ENCODE measurements around the gene MAD2L2. TPM values are rescaled to one million over a fixed set of nuclear protein-coding genes. Genes with fewer than 3 reads are reported as not detected.

Gene MAD2L2
- total RNA-seq, 1 experiment from 2014 or later: 93.8 TPM

DNA sequence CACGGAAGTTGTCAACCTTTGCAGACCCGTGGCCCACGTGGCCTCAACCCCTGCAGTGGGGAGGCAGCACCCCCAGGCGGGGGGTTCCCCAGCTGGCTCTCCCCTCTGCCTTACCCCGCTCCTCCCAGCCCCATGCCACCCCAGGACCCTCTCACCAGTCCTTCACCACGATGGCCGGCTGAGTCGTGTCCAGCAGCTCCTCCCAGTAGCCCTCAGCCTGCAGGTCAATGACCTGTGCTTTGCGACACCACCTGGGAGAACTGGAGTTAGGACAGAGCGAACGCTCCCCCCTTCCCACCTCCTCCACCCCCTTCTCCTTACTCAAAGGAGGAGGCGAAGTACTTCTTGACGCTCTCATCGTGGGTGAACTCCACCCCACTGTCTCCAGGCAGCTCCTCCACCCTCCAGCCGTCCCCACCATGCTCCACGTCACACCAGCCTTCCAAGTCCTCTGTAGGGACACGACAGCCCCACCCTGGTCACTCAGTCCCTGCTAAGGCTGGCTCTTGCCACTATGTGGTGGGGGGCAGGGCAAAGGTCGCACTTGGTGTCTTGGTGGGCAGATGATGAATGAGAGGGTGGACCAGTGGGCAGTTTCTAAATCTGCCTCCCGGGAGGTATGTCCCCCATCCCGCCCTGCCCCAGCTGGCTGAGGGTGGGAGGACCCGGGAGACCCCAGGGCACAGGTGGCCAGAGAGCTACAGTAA is 31.2 kb downstream of the MAD2L2 start:
- no peak for DNase-seq (ENCODE audit: low read depth, low spot score)
- Histone ChIP-seq H3K36me3 (ENCODE audit: control insufficient read depth in 1 of 2, insufficient read depth in 2 of 2, low read length in 2 of 2) (no peaks in the 10 kb centered on the region), H3K9ac (ENCODE audit: low read length) (no peak overlapping the region), H3K27me3 (ENCODE audit: insufficient read depth, low read length) (no peaks in the 10 kb centered on the region), H3K27ac (ENCODE audit: low read depth, low read length) (no peak overlapping the region), H2AFZ (ENCODE audit: low read depth, low read length, poor library complexity, severe bottlenecking) (no peak overlapping the region), H4K20me1 (ENCODE audit: insufficient read depth) (no peaks in the 10 kb centered on the region), H3K79me2 (ENCODE audit: insufficient read depth, low read length) (peaks cover 7% of the 10 kb centered on the region; the same call in 1 of the 2 replicates), H3K4me2 (ENCODE audit: low read length) (peak overlapping the region; percentile 71), H3K4me1 (ENCODE audit: control insufficient read depth in 1 of 2, insufficient read depth in 2 of 2, low read length in 2 of 2) (peaks cover 23 to 44% of the 10 kb centered on the region in 2 experiments; a peak in 3 of 4 replicates), H3K4me3 (replicated peaks in 1 of 2; ENCODE audit: low read depth in 1 of 2, low read length in 2 of 2) (peak overlapping the region in 1 of 2 experiments; percentile 50; a peak in 2 of 4 replicates), H3K9me2 (ENCODE audit: insufficient read depth) (no peaks in the 10 kb centered on the region), H3K9me3 (ENCODE audit: control insufficient read depth in 1 of 2, insufficient read depth in 1 of 2, low read depth in 1 of 2, low read length in 2 of 2) (no peaks in the 10 kb centered on the region)
- no peak for ATAC-seq
- BruUV-seq (replicated peaks): no TSS peak
- ChIA-PET CTCF (interaction anchor here (0.8 to 2.5 kb wide), 8 partner anchors 15 to 72 kb away, joined by 3 to 15 read pairs (median 4); partner anchors contain the start of gene FBXO6), POLR2A (interaction anchor here (1.0 kb wide), 1 partner anchor 15 kb away, joined by 4 read pairs; the partner anchor contains the start of gene FBXO6), RAD21 (ENCODE audit: low non-redundant PET in 1 of 2, low total read pairs in 2 of 2, uncharacterized antibody in 2 of 2, unreplicated experiment in 2 of 2) (interaction anchor here in 1 of 2 experiments (1.0 to 1.4 kb wide), 2 partner anchors 61 to 70 kb away, joined by 3 to 7 read pairs; no protein-coding TSS in a partner anchor)
- intact Hi-C loops (cut with micrococcal nuclease): no loop called here
- TF ChIP-seq ZNF274 (IDR thresholded peaks at IDR 0.05; ENCODE audit: low read depth, low read length): no peak

DNA sequence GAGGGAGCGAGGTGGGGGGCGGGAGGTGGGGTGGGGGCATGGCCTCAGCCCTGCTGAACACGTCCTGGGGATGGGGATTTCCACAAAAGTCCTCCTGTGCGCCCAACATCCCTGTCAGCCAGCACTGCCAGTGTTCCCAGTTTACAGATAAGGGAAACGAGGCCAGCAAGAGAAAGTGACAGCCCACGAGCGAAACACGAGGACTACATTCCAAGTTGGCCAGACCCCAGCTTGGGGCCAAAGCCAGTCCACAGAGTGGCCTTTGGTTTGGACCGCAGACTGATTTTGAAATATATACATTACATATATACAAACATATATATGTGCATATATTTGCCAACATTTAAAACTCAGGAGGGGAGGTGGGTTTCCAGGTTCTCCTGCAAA is 31.7 kb downstream of the MAD2L2 start:
- ATAC-seq (no peak), DNase-seq (ENCODE audit: low read depth, low spot score) (no peak)
- Histone ChIP-seq H3K9me2 (ENCODE audit: insufficient read depth) (no peaks in the 10 kb centered on the region), H3K4me3 (replicated peaks in 1 of 2; ENCODE audit: low read depth in 1 of 2, low read length in 2 of 2) (no peak overlapping the region), H3K27ac (ENCODE audit: low read depth, low read length) (no peak overlapping the region), H4K20me1 (ENCODE audit: insufficient read depth) (no peaks in the 10 kb centered on the region), H3K4me2 (ENCODE audit: low read length) (no peak overlapping the region), H2AFZ (ENCODE audit: low read depth, low read length, poor library complexity, severe bottlenecking) (no peak overlapping the region), H3K36me3 (ENCODE audit: control insufficient read depth in 1 of 2, insufficient read depth in 2 of 2, low read length in 2 of 2) (no peaks in the 10 kb centered on the region), H3K9me3 (ENCODE audit: control insufficient read depth in 1 of 2, insufficient read depth in 1 of 2, low read depth in 1 of 2, low read length in 2 of 2) (no peaks in the 10 kb centered on the region), H3K79me2 (ENCODE audit: insufficient read depth, low read length) (peaks cover 7% of the 10 kb centered on the region; the same call in 1 of the 2 replicates), H3K4me1 (ENCODE audit: control insufficient read depth in 1 of 2, insufficient read depth in 2 of 2, low read length in 2 of 2) (peaks cover 23 to 44% of the 10 kb centered on the region in 2 experiments; a peak in 3 of 4 replicates), H3K9ac (ENCODE audit: low read length) (no peak overlapping the region), H3K27me3 (ENCODE audit: insufficient read depth, low read length) (no peaks in the 10 kb centered on the region)
- no TSS peak for BruUV-seq (replicated peaks)
- RAD21 ChIA-PET (ENCODE audit: low non-redundant PET in 1 of 2, low total read pairs in 2 of 2, uncharacterized antibody in 2 of 2, unreplicated experiment in 2 of 2): interaction anchor here in 1 of 2 experiments (0.6 kb wide), 1 partner anchor 69 kb away, joined by 6 read pairs; no protein-coding TSS in a partner anchor
- CTCF ChIA-PET: interaction anchor here (0.9 to 2.5 kb wide), 2 partner anchors 64 to 70 kb away, joined by 3 to 15 read pairs; no protein-coding TSS in a partner anchor
- POLR2A ChIA-PET: interaction anchor here (0.7 kb wide), 1 partner anchor 14 kb away, joined by 3 read pairs; no protein-coding TSS in a partner anchor
- intact Hi-C loops (cut with micrococcal nuclease): no loop called here
- TF ChIP-seq, protein P1, sequence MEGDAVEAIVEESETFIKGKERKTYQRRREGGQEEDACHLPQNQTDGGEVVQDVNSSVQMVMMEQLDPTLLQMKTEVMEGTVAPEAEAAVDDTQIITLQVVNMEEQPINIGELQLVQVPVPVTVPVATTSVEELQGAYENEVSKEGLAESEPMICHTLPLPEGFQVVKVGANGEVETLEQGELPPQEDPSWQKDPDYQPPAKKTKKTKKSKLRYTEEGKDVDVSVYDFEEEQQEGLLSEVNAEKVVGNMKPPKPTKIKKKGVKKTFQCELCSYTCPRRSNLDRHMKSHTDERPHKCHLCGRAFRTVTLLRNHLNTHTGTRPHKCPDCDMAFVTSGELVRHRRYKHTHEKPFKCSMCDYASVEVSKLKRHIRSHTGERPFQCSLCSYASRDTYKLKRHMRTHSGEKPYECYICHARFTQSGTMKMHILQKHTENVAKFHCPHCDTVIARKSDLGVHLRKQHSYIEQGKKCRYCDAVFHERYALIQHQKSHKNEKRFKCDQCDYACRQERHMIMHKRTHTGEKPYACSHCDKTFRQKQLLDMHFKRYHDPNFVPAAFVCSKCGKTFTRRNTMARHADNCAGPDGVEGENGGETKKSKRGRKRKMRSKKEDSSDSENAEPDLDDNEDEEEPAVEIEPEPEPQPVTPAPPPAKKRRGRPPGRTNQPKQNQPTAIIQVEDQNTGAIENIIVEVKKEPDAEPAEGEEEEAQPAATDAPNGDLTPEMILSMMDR (IDR thresholded peaks at IDR 0.05 in 2 of 3, conservative IDR thresholded peaks at IDR 0.05 in 1 of 3; ENCODE audit: borderline replicate concordance in 1 of 3, insufficient read depth in 1 of 3, low read depth in 2 of 3, low read length in 2 of 3): no peak
- TF ChIP-seq EZH2 (IDR thresholded peaks at IDR 0.05) (no peak), FOSL1 (IDR thresholded peaks at IDR 0.05; ENCODE audit: low read depth) (no peak), SP1 (IDR thresholded peaks at IDR 0.05; ENCODE audit: low read depth) (no peak), POLR2AphosphoS5 (IDR thresholded peaks at IDR 0.05; ENCODE audit: low read depth, low read length) (no peak), YY1 (IDR thresholded peaks at IDR 0.05; ENCODE audit: extremely low read depth, insufficient replicate concordance, low read depth, low read length) (no peak), EGR1 (IDR thresholded peaks at IDR 0.05; ENCODE audit: low read depth) (no peak), SRF (IDR thresholded peaks at IDR 0.05; ENCODE audit: low read depth) (no peak)
- TF ChIP-seq, protein P2, sequence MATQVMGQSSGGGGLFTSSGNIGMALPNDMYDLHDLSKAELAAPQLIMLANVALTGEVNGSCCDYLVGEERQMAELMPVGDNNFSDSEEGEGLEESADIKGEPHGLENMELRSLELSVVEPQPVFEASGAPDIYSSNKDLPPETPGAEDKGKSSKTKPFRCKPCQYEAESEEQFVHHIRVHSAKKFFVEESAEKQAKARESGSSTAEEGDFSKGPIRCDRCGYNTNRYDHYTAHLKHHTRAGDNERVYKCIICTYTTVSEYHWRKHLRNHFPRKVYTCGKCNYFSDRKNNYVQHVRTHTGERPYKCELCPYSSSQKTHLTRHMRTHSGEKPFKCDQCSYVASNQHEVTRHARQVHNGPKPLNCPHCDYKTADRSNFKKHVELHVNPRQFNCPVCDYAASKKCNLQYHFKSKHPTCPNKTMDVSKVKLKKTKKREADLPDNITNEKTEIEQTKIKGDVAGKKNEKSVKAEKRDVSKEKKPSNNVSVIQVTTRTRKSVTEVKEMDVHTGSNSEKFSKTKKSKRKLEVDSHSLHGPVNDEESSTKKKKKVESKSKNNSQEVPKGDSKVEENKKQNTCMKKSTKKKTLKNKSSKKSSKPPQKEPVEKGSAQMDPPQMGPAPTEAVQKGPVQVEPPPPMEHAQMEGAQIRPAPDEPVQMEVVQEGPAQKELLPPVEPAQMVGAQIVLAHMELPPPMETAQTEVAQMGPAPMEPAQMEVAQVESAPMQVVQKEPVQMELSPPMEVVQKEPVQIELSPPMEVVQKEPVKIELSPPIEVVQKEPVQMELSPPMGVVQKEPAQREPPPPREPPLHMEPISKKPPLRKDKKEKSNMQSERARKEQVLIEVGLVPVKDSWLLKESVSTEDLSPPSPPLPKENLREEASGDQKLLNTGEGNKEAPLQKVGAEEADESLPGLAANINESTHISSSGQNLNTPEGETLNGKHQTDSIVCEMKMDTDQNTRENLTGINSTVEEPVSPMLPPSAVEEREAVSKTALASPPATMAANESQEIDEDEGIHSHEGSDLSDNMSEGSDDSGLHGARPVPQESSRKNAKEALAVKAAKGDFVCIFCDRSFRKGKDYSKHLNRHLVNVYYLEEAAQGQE (IDR thresholded peaks at IDR 0.05; ENCODE audit: low read depth): no peak

Data from HCT116 (cell line).